HepG2 (cell line): ENCODE results near the gene PRRC2A. TPM values are rescaled to one million over a fixed set of nuclear protein-coding genes. Genes with fewer than 3 reads are reported as not detected.

Experiments
- ZFAT ChIP-seq: sonication (generic); formaldehyde crosslinking; conservative IDR thresholded peaks from 2 replicates; pipeline ENCODE4 v1.8.1; 2023; ENCODE audit warnings: missing genetic modification reagents, inconsistent platforms
- ZNF251 ChIP-seq: sonication (generic); formaldehyde crosslinking; IDR thresholded peaks from 2 replicates; pipeline ENCODE4 v1.9.0; 2021; ENCODE audit warnings: mild to moderate bottlenecking, missing genetic modification reagents
- ZNF530 ChIP-seq: sonication (generic); formaldehyde crosslinking; IDR thresholded peaks from 2 replicates; pipeline ENCODE4 v1.5.0; 2020; ENCODE audit warnings: low read depth, mild to moderate bottlenecking, missing genetic modification reagents
- ZNF546 ChIP-seq: sonication (generic); formaldehyde crosslinking; conservative IDR thresholded peaks from 2 replicates; pipeline ENCODE4 v1.8.1; 2023; ENCODE audit warnings: mild to moderate bottlenecking, missing genetic modification reagents
- ZNF629 ChIP-seq: sonication (generic); formaldehyde crosslinking; conservative IDR thresholded peaks from 2 replicates; pipeline ENCODE4 v1.5.0; 2020; ENCODE audit warnings: missing genetic modification reagents
- ZNF737 ChIP-seq: sonication (generic); formaldehyde crosslinking; IDR thresholded peaks from 2 replicates; pipeline ENCODE4 v1.5.0; 2020; ENCODE audit warnings: missing genetic modification reagents, mild to moderate bottlenecking, borderline replicate concordance
- ZNF768 ChIP-seq: sonication (generic); formaldehyde crosslinking; IDR thresholded peaks from 2 replicates; pipeline ENCODE4 v1.4.0; 2020; ENCODE audit warnings: missing genetic modification reagents
- polyA plus RNA-seq, 8 experiments: library from polyadenylated mRNA; depleted of rRNA in 3 of 8; stranded (reverse) in 7 of 8; unstranded in 1 of 8; fragments of >200 nt; fragmentation: Illumina TruSeq in 4 of 8; extraction: Trizol in 4 of 8; gene quantifications; 2 replicates each; pipeline versions ENCODE4 v1.2.1 to v1.2.3, GENCODE V29; 2011 to 2016; ENCODE audit warnings: low read depth in 4 of 8, missing spikeins in 1 of 8, mixed read lengths in 1 of 8; ENCODE audit not compliant: insufficient read depth in 1 of 8
- total RNA-seq, 5 experiments: library from RNA; depleted of rRNA; stranded (reverse); fragments of >200 nt; fragmentation: Illumina TruSeq; extraction: Trizol; gene quantifications; 2 replicates each; pipeline ENCODE4 v1.2.3, GENCODE V29; 2016; ENCODE audit warnings: low read depth in 1 of 5
- TF ChIP-seq, protein P1 (sequence below): sonication (generic); formaldehyde crosslinking; IDR thresholded peaks from 2 replicates; pipeline ENCODE4 v1.5.0; 2020; ENCODE audit warnings: missing genetic modification reagents
- TF ChIP-seq, protein P2 (sequence below): sonication (generic); formaldehyde crosslinking; IDR thresholded peaks from 2 replicates; pipeline ENCODE4 v1.4.0; 2020; ENCODE audit warnings: missing genetic modification reagents, borderline replicate concordance
- TF ChIP-seq, protein P3 (sequence below): sonication (generic); formaldehyde crosslinking; IDR thresholded peaks from 2 replicates; pipeline ENCODE4 v1.5.1; 2020; ENCODE audit warnings: missing genetic modification reagents, mild to moderate bottlenecking, borderline replicate concordance
- TF ChIP-seq, protein P4 (sequence below): sonication (generic); formaldehyde crosslinking; IDR thresholded peaks from 2 replicates; pipeline ENCODE4 v1.8.1; 2023; ENCODE audit warnings: mild to moderate bottlenecking, inconsistent platforms, moderate library complexity, missing genetic modification reagents, borderline replicate concordance
- TF ChIP-seq, protein P5 (sequence below): sonication (generic); formaldehyde crosslinking; IDR thresholded peaks from 2 replicates; pipeline ENCODE4 v1.5.0; 2020; ENCODE audit warnings: missing genetic modification reagents
- TF ChIP-seq, protein P6 (sequence below): sonication (generic); formaldehyde crosslinking; IDR thresholded peaks from 2 replicates; pipeline ENCODE4 v1.4.0; 2020; ENCODE audit warnings: mild to moderate bottlenecking, missing genetic modification reagents
- TF ChIP-seq, protein P7 (sequence below): IDR thresholded peaks from 2 replicates; pipeline ENCODE4 v1.6.1; 2016

PRRC2A gene
- total and polyA plus RNA-seq, 2 of the 13 experiments (the other 11 are each of a cell fraction or from before 2014, with no cell fraction given): 38.9 to 47.4 TPM

DNA sequence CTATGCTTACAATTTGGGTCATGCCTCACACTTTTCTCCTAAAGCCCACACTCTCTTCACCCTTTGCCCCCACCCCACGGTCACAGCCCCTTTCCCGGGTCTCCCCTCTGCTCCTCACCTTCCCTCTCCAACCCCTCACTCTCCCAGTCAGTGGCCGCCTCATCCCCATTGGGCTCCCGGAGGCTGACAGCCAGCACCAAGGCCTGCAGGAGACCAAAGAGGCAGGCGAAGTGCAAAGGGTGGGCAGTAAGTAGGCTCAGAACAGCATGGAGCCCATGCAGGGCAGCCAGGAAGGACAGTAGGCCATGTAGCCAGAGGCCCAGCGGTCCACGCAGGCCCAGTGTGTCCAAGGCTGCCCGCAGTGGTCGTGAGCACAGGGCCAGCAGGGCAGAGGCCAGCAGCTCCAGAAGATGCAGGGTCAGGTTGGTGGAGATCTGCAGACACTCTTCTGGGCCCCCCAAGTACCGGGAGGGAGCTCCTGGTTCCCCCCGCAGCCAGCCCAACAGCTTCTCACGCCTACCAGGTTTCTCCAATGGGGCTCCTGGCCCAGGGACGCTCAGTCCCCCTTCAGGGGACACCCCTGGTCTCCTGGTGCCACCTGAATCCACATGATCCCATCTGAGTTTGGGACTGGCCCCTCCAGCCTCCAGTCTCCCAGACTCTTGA is 38.6 kb downstream of the PRRC2A start (continued):
- TF ChIP-seq, protein P1, sequence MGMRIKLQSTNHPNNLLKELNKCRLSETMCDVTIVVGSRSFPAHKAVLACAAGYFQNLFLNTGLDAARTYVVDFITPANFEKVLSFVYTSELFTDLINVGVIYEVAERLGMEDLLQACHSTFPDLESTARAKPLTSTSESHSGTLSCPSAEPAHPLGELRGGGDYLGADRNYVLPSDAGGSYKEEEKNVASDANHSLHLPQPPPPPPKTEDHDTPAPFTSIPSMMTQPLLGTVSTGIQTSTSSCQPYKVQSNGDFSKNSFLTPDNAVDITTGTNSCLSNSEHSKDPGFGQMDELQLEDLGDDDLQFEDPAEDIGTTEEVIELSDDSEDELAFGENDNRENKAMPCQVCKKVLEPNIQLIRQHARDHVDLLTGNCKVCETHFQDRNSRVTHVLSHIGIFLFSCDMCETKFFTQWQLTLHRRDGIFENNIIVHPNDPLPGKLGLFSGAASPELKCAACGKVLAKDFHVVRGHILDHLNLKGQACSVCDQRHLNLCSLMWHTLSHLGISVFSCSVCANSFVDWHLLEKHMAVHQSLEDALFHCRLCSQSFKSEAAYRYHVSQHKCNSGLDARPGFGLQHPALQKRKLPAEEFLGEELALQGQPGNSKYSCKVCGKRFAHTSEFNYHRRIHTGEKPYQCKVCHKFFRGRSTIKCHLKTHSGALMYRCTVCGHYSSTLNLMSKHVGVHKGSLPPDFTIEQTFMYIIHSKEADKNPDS (CRISPR knock-in tag): no peak
- TF ChIP-seq, protein P2, sequence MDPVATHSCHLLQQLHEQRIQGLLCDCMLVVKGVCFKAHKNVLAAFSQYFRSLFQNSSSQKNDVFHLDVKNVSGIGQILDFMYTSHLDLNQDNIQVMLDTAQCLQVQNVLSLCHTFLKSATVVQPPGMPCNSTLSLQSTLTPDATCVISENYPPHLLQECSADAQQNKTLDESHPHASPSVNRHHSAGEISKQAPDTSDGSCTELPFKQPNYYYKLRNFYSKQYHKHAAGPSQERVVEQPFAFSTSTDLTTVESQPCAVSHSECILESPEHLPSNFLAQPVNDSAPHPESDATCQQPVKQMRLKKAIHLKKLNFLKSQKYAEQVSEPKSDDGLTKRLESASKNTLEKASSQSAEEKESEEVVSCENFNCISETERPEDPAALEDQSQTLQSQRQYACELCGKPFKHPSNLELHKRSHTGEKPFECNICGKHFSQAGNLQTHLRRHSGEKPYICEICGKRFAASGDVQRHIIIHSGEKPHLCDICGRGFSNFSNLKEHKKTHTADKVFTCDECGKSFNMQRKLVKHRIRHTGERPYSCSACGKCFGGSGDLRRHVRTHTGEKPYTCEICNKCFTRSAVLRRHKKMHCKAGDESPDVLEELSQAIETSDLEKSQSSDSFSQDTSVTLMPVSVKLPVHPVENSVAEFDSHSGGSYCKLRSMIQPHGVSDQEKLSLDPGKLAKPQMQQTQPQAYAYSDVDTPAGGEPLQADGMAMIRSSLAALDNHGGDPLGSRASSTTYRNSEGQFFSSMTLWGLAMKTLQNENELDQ (CRISPR knock-in tag): no peak
- peak; percentile 61; the same call in 1 of the 2 replicates for TF ChIP-seq ZNF629 (CRISPR knock-in tag)
- TF ChIP-seq, protein P3, sequence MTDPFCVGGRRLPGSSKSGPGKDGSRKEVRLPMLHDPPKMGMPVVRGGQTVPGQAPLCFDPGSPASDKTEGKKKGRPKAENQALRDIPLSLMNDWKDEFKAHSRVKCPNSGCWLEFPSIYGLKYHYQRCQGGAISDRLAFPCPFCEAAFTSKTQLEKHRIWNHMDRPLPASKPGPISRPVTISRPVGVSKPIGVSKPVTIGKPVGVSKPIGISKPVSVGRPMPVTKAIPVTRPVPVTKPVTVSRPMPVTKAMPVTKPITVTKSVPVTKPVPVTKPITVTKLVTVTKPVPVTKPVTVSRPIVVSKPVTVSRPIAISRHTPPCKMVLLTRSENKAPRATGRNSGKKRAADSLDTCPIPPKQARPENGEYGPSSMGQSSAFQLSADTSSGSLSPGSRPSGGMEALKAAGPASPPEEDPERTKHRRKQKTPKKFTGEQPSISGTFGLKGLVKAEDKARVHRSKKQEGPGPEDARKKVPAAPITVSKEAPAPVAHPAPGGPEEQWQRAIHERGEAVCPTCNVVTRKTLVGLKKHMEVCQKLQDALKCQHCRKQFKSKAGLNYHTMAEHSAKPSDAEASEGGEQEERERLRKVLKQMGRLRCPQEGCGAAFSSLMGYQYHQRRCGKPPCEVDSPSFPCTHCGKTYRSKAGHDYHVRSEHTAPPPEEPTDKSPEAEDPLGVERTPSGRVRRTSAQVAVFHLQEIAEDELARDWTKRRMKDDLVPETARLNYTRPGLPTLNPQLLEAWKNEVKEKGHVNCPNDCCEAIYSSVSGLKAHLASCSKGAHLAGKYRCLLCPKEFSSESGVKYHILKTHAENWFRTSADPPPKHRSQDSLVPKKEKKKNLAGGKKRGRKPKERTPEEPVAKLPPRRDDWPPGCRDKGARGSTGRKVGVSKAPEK (CRISPR knock-in tag): peak; percentile 31; the same call in 1 of the 2 replicates
- TF ChIP-seq ZNF530: no peak
- TF ChIP-seq, protein P4, sequence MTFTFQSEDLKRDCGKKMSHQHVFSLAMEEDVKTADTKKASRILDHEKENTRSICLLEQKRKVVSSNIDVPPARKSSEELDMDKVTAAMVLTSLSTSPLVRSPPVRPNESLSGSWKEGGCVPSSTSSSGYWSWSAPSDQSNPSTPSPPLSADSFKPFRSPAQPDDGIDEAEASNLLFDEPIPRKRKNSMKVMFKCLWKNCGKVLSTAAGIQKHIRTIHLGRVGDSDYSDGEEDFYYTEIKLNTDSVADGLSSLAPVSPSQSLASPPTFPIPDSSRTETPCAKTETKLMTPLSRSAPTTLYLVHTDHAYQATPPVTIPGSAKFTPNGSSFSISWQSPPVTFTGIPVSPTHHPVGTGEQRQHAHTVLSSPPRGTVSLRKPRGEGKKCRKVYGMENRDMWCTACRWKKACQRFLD (CRISPR knock-in tag): no peak
- TF ChIP-seq ZFAT (CRISPR knock-in tag): no peak
- TF ChIP-seq, protein P5, sequence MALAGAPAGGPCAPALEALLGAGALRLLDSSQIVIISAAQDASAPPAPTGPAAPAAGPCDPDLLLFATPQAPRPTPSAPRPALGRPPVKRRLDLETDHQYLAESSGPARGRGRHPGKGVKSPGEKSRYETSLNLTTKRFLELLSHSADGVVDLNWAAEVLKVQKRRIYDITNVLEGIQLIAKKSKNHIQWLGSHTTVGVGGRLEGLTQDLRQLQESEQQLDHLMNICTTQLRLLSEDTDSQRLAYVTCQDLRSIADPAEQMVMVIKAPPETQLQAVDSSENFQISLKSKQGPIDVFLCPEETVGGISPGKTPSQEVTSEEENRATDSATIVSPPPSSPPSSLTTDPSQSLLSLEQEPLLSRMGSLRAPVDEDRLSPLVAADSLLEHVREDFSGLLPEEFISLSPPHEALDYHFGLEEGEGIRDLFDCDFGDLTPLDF: no peak
- no peak for TF ChIP-seq ZNF251 (CRISPR knock-in tag)
- no peak for TF ChIP-seq ZNF546 (CRISPR knock-in tag)
- TF ChIP-seq, protein P6, sequence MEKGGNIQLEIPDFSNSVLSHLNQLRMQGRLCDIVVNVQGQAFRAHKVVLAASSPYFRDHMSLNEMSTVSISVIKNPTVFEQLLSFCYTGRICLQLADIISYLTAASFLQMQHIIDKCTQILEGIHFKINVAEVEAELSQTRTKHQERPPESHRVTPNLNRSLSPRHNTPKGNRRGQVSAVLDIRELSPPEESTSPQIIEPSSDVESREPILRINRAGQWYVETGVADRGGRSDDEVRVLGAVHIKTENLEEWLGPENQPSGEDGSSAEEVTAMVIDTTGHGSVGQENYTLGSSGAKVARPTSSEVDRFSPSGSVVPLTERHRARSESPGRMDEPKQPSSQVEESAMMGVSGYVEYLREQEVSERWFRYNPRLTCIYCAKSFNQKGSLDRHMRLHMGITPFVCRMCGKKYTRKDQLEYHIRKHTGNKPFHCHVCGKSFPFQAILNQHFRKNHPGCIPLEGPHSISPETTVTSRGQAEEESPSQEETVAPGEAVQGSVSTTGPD (CRISPR knock-in tag): no peak
- peak; percentile 44; the same call in 1 of the 2 replicates for TF ChIP-seq ZNF768 (CRISPR knock-in tag)
- TF ChIP-seq ZNF737 (CRISPR knock-in tag): no peak
- TF ChIP-seq, protein P7, sequence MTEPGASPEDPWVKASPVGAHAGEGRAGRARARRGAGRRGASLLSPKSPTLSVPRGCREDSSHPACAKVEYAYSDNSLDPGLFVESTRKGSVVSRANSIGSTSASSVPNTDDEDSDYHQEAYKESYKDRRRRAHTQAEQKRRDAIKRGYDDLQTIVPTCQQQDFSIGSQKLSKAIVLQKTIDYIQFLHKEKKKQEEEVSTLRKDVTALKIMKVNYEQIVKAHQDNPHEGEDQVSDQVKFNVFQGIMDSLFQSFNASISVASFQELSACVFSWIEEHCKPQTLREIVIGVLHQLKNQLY (CRISPR knock-in tag): no peak
